GM21723 (cell line): Measurements from ENCODE around the gene CACNA1F.

Experiments
- ATAC-seq: cut with Tn5 transposase; IDR thresholded peaks from one replicate; pipeline ENCODE4 v1.9.1; 2021; ENCODE audit warnings: mild to moderate bottlenecking, moderate library complexity; ENCODE audit not compliant: unreplicated experiment

The CACNA1F gene

DNA sequence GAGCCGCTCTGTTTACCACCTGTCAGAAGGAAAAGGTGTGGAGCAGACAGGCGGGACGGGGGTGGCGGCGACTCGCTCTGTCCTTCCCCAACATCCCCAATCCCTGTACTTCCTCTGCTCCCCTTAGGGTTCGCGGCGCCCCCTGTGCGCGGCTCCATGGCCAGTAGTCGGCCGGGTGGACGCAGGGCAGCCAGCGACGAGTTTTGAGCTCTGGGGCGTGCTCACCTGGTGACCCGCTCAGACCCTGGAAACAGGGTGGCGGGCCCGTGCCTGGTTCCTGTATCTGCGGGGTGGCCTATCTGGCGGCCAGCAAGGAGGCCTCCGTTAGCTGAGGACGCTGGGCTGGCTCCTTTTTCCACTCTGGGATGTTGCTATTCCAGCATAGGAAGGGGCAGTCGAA is 75.9 kb downstream of the CACNA1F start:
- no peak for ATAC-seq

DNA sequence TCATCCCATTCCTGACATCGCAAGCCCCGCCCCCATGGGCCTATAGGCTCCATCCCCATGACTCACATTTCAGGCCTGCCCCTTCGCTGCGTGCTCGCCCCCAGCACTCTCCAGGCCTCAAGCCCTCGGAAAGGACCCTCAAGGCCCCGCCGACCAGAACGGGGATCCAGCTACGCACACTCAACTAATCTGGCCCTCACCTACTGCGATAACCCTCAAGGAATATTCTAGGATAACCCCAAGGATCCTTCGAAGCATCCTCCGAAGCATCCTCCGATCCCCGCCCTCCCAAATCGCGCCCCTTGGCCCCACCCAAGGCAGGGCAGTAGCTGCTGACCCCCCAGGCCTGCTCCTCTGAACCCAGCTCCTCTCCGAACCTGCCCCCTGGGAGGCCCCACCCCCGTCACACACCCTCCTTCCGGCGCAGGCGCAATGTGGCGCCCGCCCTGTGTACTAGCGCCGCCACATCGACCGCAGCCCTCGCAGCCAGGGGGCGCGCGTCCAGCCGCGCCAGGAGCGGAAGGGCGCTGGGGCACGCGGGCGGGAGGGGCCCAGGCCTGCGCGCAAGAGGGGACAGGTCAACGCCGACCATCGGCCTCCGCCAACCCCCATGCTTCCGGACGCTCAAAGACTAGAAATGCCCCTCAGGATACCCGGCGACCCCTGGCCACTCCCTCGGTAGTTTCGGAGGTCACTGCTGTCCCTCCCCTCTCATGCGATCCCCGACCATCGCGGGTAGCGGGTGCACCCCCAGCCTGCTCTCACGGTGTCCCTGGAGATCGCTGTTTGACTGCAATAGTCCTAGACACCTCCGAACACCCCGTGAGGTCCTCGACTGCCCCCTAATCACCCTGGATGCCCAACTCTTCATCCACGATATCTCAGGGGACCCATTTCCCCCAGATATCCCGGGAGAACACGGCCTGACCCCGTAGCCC is 77.0 kb downstream of the CACNA1F start:
- peak; percentile 82 for ATAC-seq

- ATAC-seq, result peak; percentile 6
Observed at GRCh38 chrX:49155243-49155899, 77.8 kb downstream of the CACNA1F start.
